Suppressor macrophage (primary cell): ENCODE results near the gene ZFHX3.

Experiments used
- DNase-seq, 4 experiments: peaks; one replicate each; pipeline ENCODE4 v3.0.0-alpha.2; 2020 to 2022

Gene ZFHX3

DNA sequence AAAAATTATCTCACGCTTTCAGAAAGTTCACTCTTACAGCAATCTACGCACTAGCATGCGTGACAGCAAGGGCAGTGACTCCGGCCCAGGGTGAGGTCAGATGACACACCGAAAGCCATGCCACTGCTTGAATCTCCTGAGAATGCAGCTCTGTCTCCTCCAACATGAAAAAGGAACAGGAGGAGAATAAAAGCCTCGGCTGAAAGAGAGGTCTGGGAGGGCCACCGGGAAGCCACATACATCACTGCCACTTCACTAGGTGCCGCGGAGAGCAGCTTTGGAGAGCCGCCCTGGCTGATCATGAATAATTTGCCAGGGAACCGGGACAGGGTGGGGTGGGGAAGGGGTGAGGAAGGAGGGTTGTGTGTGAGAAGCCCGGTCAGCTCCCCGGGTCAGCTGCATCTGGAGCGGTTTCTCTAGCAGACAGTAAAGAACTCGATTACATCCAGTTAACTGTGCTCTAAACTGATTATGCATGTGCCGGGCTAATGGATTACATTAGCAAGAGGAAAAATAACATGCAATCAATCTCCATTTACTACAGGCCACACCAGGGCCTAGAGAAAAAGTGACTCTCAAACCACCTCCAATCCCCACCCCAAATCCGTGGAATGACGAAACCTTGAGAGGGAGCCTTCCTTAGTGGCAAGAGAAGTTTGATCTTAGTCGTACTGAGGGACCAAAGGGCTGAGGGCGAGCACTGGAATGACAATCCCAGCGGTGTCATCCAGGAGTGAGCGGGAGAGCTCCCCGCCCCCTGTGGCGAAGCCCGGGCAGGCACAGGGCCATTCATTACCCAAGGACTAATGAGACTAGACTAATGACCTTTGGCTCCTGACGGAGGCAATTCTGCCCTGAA lies 100.3 kb downstream of the ZFHX3 start:
- no peak for DNase-seq

DNA sequence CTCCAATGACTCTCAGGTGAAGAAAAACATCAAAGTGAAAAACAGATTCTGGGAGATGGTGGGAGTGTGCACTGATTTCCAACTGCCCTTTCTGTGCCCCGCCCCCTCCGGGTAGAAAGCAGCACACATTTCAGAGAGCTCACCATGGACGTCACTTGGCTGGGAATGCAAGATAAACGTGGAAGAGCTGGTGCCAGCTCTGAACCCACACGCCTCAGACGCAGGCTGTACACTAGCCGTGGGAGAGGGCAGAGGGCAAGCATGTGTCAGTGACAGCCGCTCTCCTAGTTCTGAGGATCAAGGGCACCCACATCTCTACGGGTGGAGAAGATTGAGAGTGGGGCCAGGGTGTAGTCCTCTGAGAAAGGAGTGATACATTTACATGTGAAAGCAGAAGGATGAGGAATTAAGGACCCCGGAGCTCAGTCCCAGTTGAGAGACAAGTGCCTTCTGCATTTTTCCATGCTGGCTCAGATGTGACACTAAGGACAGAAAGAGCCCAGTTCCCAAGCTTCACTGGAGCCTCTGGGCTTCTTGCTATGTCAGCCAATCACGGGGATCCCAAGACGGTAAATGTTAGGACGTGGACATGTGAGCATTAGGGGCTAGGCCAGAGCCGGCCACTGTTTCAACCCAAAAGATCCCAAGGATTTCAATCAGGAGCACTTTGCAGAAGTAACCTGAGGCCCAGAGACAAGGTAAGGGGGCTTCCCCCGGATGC lies 101.3 kb downstream of the ZFHX3 start:
- DNase-seq = no peak

DNA sequence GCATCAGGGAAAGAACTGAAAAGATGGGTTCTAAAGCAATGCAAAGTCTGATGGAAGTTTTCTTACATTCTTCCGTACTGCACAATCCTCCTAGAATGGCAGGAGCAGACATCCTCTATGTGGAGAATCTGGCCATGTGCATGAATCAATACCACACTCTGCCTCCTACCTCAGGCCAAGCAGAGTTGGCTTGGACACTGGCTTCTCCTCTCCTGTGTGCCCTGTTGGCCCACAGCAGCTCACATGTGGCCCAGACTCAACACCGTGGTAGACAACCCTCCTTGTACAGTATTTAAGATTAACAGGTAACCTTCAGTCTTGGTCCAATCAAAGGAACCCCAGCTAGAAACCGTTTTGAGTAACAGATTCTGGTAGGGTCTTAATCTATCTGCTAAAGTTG lies 101.9 kb downstream of the ZFHX3 start:
- DNase-seq = no peak

DNA sequence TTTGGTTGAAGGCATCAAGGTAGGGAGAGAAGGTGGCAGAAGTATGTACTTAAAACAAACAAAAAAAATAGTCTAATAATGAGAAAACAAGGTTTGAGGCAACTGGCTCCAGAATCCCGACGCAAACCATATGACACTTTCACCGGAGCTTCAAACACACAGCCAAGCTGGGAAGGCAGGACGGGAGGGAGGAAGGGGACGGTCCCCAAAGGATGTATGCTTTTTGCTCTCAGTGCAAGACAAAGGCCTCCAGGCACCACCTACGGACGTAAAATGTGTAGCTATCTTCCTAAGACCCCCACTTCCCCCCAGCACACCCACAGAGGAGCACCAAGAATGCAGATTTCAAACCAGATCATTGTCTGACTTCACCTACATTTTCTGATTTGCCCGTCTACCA lies 102.3 kb downstream of the ZFHX3 start:
- no peak for DNase-seq

DNA sequence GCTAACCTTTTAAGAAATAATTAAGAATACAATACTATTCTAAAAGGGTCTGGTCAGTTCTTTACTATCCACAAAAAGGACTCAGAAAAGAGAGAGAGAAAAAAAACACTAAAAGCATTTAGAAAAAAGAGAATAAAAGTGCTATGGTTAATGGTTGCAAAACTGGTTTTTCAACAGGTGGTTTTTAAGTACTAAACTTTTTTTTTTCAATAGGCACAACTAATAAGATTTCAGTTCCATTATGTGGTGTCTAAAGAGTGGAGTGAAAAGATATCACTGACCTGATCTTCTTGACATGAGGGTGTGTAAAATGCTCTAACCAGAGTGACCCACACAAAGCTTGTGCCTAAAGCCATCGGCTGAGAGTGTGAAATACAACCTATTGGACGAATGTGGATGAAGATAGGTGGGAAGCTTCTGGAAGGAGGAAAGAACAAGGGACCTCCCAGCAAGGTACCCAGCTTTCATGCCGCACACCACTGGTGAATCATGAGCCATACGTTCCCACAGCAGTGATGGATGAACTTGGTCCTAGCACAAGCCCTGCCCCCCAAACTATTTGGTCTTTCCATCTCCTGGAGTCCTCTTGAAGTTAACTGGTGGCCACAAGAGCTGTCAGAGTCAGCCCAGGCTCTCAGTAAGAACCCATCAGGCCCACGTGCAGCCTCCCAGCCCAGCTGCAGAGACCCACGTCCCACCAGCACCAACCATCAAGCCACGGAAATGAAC lies 103.0 kb downstream of the ZFHX3 start:
- DNase-seq = no peak

DNA sequence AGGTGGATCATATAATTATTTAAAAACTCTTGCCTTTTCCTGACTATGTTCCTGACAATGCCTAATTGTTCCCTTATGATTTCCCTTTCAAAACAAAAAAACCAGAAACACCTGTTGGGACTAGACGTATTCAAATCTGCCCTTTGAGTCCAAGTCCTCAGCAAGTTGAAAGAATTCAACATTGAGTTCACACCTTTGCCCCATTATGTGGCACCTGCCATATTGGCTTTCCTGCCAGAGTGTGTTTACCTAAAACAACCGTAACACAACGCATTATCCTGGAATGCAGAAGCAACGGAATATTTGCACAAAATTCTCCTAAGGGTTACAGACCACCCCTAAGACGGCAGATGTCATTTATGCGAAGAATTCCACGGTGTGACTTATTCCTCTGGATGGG lies 105.9 kb downstream of the ZFHX3 start:
- DNase-seq = no peak

DNA sequence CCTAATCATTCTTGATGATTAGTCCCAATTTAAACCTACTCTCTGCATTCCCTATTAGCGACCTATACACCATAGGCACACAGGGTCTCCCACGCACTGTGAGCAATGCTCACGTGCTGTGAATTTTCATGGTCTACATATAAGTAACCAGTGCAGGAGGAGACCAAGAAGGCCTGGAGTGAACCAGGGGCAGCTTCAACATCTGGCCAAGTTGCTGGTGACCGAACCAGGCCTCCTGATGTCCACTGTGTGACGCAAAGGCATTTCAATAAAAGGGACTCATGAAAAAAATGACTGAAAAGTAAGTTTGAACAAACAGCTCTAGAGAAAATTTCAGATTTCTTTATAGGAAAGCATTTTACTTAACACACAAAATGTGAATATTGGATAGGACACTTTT lies 107.0 kb downstream of the ZFHX3 start:
- peak in 3 of 4 experiments; percentile 16 to 44 (median 27) for DNase-seq

DNA sequence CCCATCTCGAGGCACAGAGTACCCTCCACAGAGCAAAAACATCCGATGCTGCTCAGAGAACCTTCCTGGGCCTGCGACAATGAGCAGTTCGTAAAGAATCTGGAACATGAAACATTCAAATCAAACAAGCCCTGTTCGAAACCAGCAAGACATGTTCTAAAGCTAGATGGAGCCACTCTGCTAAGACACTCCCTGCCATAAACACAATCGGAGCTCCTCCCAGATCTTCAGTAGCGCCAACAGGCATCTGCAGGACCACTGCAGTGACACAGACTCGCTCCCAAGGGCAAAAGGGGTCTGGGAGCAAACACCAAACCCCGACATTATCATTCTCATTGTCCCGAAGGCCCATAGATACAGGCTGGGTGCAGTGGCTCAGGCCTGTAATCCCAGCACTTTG lies 108.7 kb downstream of the ZFHX3 start:
- DNase-seq = no peak

DNA sequence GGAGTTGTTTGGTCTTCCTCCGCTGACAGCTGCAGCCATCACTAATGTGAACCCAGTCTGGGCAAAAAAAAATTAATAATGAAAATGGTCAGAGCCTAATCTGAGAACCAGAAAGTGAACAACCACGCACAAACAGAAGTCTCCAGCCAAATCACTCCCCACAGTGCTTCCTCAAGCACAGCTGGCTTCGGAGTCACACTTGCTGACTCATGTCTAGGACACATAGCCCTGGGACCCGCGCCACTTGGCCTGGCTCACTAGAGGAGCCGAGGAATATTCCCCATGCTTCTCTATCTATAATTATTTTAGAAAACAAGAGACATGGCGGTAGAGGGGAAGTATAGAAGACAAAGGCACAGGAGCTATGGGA lies 109.1 kb downstream of the ZFHX3 start:
- DNase-seq = peak; percentile 78 to 87 (median 82)

DNA sequence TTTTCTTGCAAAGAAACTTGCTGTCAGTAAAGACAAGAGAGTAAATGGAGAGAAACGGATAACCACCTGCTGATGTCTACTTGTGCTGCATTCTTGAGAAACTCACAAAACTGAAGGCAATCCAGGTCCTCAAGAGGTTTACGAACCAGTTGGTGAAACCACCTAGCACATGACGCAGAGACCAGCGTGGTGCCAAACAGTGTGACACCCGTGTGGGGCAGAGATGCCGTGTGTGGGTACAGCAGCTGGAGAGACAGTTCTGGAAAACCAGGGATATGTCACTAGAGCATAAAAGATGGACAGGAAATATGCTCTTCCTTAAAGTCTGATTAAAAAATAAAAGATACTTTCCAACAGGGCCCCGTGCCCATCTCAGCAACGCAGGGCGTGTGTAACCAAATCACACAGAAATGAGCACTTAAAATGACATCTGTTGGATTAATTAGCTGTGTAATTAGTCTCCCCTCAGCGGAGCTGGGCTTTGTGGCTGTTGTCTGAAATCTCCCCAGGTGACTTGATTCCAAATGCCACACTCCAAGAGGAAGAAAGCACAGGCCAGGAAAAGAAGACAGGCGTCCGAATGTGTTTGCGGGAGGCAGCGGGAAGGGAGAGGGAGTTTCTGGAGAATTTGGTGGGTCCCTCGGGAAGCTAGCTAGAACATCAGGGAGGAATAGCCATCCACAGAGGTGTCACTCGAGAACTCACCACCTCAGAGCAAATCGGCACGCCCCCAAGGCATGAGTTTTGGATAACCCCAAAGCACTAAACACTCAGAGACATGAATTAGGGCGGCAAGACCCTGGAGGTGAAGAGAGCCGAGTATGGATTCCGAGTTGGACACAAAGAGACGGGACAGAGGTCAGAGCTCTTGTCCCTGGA lies 109.8 kb downstream of the ZFHX3 start:
- no peak for DNase-seq

DNA sequence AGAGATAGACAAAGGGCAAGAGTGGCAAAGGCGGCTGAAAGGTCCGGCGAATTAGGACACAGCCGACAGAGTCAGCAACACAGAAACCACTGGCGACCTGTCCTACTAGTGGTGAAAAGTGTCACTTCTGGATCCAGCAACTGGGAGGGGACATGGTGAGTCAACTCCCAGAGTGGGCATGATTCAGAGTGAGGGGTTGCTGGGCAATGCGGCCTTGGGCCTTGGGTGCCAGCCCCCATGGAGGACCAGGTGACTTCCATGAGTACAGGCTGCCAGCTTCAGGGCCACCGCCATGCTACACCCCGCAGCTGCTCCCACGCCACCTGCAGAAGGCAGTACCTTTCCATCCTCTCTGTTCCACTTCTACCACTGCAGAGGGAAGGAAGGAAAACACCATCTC lies 110.6 kb downstream of the ZFHX3 start:
- DNase-seq = no peak

DNA sequence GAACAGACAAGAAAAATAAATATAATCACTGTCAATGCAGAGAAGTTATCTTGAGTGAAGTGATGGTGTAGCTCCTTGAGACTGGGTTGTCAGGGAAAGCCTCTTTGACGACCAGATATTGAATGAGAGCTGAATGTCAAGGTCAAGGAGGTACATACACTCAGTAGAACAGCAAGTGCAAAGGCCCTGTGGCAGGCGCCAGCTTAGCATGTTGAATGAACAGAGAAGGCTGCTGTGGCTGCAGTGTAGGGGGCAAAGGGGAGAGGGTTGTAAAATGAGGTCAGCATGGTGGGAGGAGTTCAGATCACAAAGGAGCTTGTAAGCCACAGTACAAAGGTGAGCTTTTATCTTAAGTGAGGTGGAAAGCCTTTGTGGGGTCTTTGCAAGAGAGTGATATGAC lies 111.5 kb downstream of the ZFHX3 start:
- no peak for DNase-seq

DNA sequence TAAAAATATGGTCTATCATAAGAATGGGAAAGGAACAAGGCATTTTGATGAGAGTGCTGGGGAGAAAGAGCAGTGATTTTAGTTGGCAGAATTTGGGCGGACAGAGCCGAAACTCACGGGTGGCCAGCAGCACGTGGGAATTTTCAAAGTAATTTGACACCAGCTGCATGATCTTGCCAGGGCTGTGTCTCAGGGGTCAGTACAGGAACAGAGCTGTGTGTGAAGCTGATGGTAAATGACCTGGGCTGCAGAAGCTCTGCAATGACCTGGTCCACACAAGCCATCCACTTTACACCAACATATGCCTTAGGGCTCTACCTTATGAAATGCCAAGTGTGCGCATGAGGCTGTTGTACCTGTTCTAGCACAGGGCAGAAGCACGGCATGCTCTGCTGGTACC lies 112.0 kb downstream of the ZFHX3 start:
- no peak for DNase-seq

DNA sequence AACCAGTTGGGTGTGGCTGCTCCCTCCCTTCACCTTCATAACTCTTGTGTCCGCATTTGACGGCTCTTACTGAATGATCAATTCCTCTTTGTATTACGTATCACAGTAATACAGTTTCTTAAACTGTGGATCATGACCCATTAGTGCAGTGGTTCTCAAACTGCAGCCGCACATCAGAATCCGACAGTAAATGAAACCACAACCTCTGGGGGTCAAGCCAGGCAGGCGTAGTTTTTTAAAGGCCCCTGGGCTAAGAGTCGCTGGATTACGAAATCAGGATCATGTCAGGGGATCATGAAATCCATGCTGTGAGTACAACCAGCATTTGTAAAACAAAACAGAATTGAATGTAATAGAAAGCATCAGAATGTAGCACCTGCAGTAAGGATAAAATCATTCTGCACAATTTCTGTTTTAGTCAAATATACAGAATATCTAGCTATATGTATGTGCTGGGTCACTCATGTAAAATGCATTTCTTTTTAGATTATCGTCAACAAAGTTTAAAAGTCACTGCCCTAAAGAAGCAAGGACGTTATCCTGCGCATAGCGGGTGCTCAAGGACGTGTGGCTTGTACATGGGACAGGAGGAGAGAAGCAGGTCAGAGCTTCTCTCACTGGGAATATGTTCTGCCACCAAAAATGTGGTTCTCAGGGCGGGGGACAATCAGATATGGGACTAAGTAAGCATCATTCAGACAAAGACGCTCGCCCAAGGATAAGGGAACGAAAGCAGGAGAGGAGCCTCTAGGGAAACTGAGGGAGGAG lies 113.1 kb downstream of the ZFHX3 start:
- DNase-seq = peak; percentile 3 to 42 (median 28)

DNA sequence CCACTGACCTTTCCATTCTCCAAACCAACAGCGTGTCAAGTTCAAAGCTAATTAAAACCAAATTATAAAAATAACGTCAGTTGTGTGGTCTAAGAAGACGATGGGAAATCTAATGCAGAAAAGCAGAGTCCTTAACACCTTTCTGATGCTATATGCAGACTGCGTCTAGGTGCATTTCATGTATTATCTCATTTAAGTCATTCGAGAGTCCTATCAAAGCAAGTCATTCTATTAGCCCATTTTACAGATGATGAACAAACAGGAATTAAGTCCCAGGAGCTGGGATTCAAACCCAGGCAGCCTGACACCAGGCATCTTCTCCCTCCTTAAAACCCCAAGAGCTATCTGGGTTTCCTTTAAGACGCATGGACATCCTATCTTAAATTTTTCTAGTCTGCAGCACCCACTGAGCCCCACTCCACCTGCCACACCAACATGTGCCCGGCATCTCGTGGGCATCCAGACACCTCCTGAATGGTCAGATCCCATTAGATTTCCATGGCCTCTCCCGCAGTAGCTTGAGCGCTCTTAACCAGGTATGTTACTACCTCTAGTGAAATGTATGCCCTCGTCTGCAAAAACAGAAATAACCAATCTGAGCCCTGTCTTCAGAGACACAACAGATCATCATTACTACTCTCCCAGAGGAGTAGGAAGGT lies 115.1 kb downstream of the ZFHX3 start:
- DNase-seq = no peak

DNA sequence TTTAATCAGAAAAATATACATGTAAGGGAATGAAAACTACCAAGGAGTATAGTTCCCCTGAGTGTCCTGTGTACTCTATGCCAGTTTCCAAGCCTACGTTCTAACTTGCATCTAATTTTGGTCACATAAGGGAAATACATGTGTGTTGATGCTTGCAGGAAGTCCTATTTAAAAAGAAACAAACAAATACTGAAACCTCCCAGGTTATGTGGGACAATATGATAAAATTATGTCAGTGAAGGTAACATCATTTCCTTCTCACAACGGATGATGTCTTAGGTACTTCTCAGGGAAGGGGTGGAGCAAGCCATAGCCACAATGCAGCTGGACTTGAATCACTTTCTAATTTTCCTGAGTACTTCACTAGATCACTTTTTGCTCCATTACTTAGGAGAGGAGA lies 115.9 kb downstream of the ZFHX3 start:
- DNase-seq = peak; percentile 16 to 67 (median 36)

DNA sequence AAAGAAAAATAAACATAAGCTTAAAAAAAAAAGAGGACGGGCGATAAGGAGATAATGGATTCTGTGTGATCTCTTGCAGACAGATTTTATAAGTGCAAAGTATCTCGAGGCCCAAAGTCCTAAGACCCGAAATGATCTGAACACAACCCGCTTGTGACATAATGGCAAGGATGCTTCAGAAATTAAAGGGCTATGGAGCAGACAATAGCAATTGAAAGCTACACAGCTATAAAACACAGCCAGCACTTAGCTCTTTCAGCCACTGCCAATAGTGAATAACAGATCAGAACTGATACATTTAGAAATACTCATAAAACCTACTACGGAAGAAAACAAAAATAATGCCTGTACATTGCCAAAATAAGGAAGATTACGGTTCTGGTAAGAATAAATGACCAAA lies 117.5 kb downstream of the ZFHX3 start:
- no peak for DNase-seq

DNA sequence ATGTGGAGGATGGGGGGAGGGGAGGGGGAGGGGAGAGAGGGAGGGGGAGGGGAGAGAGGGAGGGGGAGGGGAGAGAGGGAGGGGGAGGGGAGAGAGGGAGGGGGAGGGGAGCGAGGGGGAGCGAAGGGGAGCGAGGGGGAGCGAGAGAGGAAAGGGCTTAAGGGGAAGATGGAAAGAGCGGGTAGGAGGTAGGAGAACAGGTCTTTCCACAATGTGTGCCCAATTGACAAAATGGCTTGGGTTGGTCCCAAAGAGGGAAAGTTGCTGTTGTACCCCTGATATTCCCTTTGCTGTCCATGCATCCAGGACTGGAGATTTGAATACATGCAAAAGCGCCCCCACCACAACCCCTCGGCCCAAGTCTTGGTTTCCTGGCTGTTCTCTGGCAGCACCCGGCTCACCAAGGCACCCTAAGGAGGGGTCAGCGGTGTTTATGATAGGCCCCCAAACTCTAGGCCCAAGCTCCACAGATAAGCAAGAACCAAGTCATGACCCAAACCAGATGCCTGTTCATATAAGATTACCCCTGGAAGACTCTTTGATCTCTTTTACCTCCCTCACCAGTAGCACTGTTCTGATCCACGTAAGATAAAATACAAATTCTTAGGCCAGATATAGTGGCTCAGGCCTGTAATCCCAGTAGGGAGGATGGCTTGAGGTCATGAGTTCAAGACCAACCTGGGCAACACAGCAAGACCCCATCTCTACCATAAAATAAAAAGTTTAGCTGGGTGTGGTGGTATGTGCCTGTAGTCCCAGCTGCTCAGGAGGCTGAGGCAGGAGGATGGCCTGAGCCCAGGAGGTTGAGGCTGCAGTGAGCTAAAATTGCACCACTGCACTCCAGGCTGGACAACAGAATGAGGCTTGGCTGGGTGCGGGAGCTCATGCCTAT lies 119.6 kb downstream of the ZFHX3 start:
- DNase-seq = no peak

DNA sequence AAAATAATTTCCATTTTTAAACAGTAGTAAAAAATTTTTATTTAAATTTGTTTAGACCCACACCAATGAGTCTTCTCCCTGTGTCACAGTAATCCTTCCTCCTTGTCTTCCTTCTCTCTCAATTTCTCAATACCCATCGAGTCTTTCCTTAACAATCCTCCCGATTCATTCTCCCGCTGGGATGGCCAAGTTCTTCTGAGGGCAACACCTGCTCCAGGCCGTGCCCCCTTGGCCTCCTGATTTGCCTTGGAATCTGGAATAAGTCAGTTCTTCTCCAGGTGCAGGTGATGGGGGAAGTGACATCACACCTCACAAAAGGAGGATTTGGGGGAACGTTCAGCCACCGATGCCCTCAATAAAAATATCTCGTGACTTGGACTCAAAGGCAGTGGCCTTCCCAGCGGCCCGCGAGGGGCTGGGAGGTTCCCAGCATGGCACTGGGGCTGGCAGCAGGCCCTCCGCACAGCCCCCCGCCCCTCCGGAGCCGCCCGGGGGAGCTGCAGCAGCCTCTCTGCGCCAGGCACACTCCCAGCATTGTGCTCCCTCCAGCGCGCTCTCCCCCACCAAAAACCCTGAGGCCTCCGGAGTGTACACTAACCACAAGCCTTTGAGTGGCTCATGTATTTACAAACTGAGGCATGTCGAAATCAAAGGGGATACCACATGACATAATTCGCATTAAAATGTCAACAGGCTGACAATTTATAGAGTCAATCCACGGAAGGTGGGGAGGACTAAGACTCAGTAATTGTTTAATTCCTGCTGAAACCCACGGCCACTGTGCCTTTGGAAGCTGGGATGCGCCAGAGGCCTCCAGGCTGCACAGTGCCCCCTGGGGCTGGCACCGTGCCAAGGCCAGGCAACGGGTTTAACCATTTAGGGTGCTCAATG lies 120.5 kb downstream of the ZFHX3 start:
- peak; percentile 64 to 86 (median 72) for DNase-seq
